ENCODE measurements around the gene MYL12A.
"Not testable (repeated sequence)": the region's sequence is repeated elsewhere in the genome, so short reads cannot be mapped to it uniquely, and the experiment has no call there.

Gene MYL12A

GRCh38 chr18:3247240-3248061 lies at the start of gene MYL12A:
MYL12A (plus strand) TSS chr18:3247801; CDS start chr18:3253248, 5,447 bp downstream.
- H3K4me1 ChIP-seq (ENCODE audit: insufficient read depth, low read length) = peaks cover 11% of the 10 kb centered on the region
- peak within 1 kb of the TSS; percentile 55 for H2AFZ ChIP-seq (ENCODE audit: low read depth, low read length)
- peaks cover 3% of the 10 kb centered on the region for H3K9me3 ChIP-seq (ENCODE audit: low read length)
- H3K36me3 ChIP-seq (ENCODE audit: insufficient read depth, low read length) = peaks cover 11% of the 10 kb centered on the region
- no peaks in the 10 kb centered on the region for H3K27me3 ChIP-seq (ENCODE audit: insufficient read depth, low read length)
- H3K4me3 ChIP-seq (ENCODE audit: low read length) = peak within 1 kb of the TSS; percentile 100

GRCh38 chr18:3198260-3198860 lies 49.2 kb upstream of the MYL12A start:
- H3K27me3 ChIP-seq (ENCODE audit: insufficient read depth, low read length); H3K4me3 ChIP-seq (ENCODE audit: low read length); H3K9me3 ChIP-seq (ENCODE audit: low read length); H3K36me3 ChIP-seq (ENCODE audit: insufficient read depth, low read length); H2AFZ ChIP-seq (ENCODE audit: low read depth, low read length); H3K4me1 ChIP-seq (ENCODE audit: insufficient read depth, low read length): not testable (repeated sequence)

- H3K27me3 ChIP-seq (ENCODE audit: insufficient read depth, low read length) = no peaks in the 10 kb centered on the region
- H3K36me3 ChIP-seq (ENCODE audit: insufficient read depth, low read length) = no peaks in the 10 kb centered on the region
- no peak overlapping the region for H3K4me3 ChIP-seq (ENCODE audit: low read length)
- no peaks in the 10 kb centered on the region for H3K9me3 ChIP-seq (ENCODE audit: low read length)
- no peaks in the 10 kb centered on the region for H3K4me1 ChIP-seq (ENCODE audit: insufficient read depth, low read length)
- no peak overlapping the region for H2AFZ ChIP-seq (ENCODE audit: low read depth, low read length)
These were observed 47.5 kb upstream of the MYL12A start for GRCh38 chr18:3199942-3200645.

GRCh38 chr18:3205239-3205638 lies 42.4 kb upstream of the MYL12A start:
- no peak overlapping the region for H2AFZ ChIP-seq (ENCODE audit: low read depth, low read length)
- H3K36me3 ChIP-seq (ENCODE audit: insufficient read depth, low read length) = no peaks in the 10 kb centered on the region
- no peaks in the 10 kb centered on the region for H3K4me1 ChIP-seq (ENCODE audit: insufficient read depth, low read length)
- H3K27me3 ChIP-seq (ENCODE audit: insufficient read depth, low read length) = no peaks in the 10 kb centered on the region
- no peak overlapping the region for H3K4me3 ChIP-seq (ENCODE audit: low read length)
- no peaks in the 10 kb centered on the region for H3K9me3 ChIP-seq (ENCODE audit: low read length)

GRCh38 chr18:3207565-3207964 lies 40.0 kb upstream of the MYL12A start:
- Histone ChIP-seq H3K9me3 (ENCODE audit: low read length) (no peaks in the 10 kb centered on the region), H2AFZ (ENCODE audit: low read depth, low read length) (no peak overlapping the region), H3K27me3 (ENCODE audit: insufficient read depth, low read length) (no peaks in the 10 kb centered on the region), H3K4me1 (ENCODE audit: insufficient read depth, low read length) (peaks cover 12% of the 10 kb centered on the region), H3K36me3 (ENCODE audit: insufficient read depth, low read length) (no peaks in the 10 kb centered on the region), H3K4me3 (ENCODE audit: low read length) (no peak overlapping the region)

- Histone ChIP-seq H3K4me3 (ENCODE audit: low read length) (no peak overlapping the region), H3K9me3 (ENCODE audit: low read length) (no peaks in the 10 kb centered on the region), H3K36me3 (ENCODE audit: insufficient read depth, low read length) (no peaks in the 10 kb centered on the region), H3K27me3 (ENCODE audit: insufficient read depth, low read length) (no peaks in the 10 kb centered on the region), H2AFZ (ENCODE audit: low read depth, low read length) (no peak overlapping the region), H3K4me1 (ENCODE audit: insufficient read depth, low read length) (peaks cover 12% of the 10 kb centered on the region)
These were observed 37.6 kb upstream of the MYL12A start for GRCh38 chr18:3209859-3210569.

GRCh38 chr18:3211236-3211992 lies 36.2 kb upstream of the MYL12A start:
- no peaks in the 10 kb centered on the region for H3K27me3 ChIP-seq (ENCODE audit: insufficient read depth, low read length)
- H3K4me1 ChIP-seq (ENCODE audit: insufficient read depth, low read length) = peaks cover 12% of the 10 kb centered on the region
- H3K36me3 ChIP-seq (ENCODE audit: insufficient read depth, low read length) = no peaks in the 10 kb centered on the region
- H3K4me3 ChIP-seq (ENCODE audit: low read length) = no peak overlapping the region
- H2AFZ ChIP-seq (ENCODE audit: low read depth, low read length) = peak overlapping the region; percentile 59
- H3K9me3 ChIP-seq (ENCODE audit: low read length) = no peaks in the 10 kb centered on the region

- H3K27me3 ChIP-seq (ENCODE audit: insufficient read depth, low read length) = no peaks in the 10 kb centered on the region
- no peak overlapping the region for H2AFZ ChIP-seq (ENCODE audit: low read depth, low read length)
- no peak overlapping the region for H3K4me3 ChIP-seq (ENCODE audit: low read length)
- H3K36me3 ChIP-seq (ENCODE audit: insufficient read depth, low read length) = no peaks in the 10 kb centered on the region
- no peaks in the 10 kb centered on the region for H3K9me3 ChIP-seq (ENCODE audit: low read length)
- peaks cover 12% of the 10 kb centered on the region for H3K4me1 ChIP-seq (ENCODE audit: insufficient read depth, low read length)
These were observed 34.9 kb upstream of the MYL12A start for GRCh38 chr18:3212657-3213056.

- Histone ChIP-seq H3K4me3 (ENCODE audit: low read length) (no peak overlapping the region), H3K9me3 (ENCODE audit: low read length) (no peaks in the 10 kb centered on the region), H3K36me3 (ENCODE audit: insufficient read depth, low read length) (no peaks in the 10 kb centered on the region), H2AFZ (ENCODE audit: low read depth, low read length) (no peak overlapping the region), H3K27me3 (ENCODE audit: insufficient read depth, low read length) (no peaks in the 10 kb centered on the region), H3K4me1 (ENCODE audit: insufficient read depth, low read length) (peaks cover 20% of the 10 kb centered on the region)
These were observed 34.1 kb upstream of the MYL12A start for GRCh38 chr18:3213300-3214059.

GRCh38 chr18:3214855-3215637 lies 32.6 kb upstream of the MYL12A start:
- Histone ChIP-seq H3K4me3 (ENCODE audit: low read length) (no peak overlapping the region), H2AFZ (ENCODE audit: low read depth, low read length) (no peak overlapping the region), H3K4me1 (ENCODE audit: insufficient read depth, low read length) (peaks cover 32% of the 10 kb centered on the region), H3K36me3 (ENCODE audit: insufficient read depth, low read length) (no peaks in the 10 kb centered on the region), H3K9me3 (ENCODE audit: low read length) (no peaks in the 10 kb centered on the region), H3K27me3 (ENCODE audit: insufficient read depth, low read length) (no peaks in the 10 kb centered on the region)

- H3K27me3 ChIP-seq (ENCODE audit: insufficient read depth, low read length) = no peaks in the 10 kb centered on the region
- H2AFZ ChIP-seq (ENCODE audit: low read depth, low read length) = no peak overlapping the region
- no peak overlapping the region for H3K4me3 ChIP-seq (ENCODE audit: low read length)
- peaks cover 21% of the 10 kb centered on the region for H3K4me1 ChIP-seq (ENCODE audit: insufficient read depth, low read length)
- no peaks in the 10 kb centered on the region for H3K9me3 ChIP-seq (ENCODE audit: low read length)
- H3K36me3 ChIP-seq (ENCODE audit: insufficient read depth, low read length) = no peaks in the 10 kb centered on the region
These were observed 30.6 kb upstream of the MYL12A start for GRCh38 chr18:3216987-3217386.
